ENCODE measurements around the gene TRIM25.

DNA sequence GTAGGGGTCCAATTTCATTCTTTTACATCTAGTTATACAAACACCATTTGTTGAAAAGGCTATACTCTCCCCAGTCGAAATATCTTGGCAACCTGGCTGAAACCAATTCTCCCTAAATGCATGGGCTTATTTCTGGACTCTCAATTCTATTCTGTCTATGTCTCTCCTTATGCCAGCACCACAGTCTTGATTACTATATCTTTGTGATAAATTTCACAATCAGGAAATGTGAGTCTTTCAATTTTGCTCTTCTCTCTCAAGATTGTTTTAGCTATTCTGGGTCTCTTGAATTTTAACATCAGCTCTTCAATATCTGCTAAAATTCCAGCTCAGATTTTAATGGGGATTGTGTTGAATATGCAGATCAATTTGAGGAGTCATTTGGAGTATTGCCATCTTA lies 5.9 kb upstream of the TRIM25 start:
- TF ChIP-seq, protein P1, sequence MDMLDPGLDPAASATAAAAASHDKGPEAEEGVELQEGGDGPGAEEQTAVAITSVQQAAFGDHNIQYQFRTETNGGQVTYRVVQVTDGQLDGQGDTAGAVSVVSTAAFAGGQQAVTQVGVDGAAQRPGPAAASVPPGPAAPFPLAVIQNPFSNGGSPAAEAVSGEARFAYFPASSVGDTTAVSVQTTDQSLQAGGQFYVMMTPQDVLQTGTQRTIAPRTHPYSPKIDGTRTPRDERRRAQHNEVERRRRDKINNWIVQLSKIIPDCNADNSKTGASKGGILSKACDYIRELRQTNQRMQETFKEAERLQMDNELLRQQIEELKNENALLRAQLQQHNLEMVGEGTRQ (IDR thresholded peaks at IDR 0.05; ENCODE audit: low read length): no peak
- no peak for TF ChIP-seq POLR2A (IDR thresholded peaks at IDR 0.05; ENCODE audit: control extremely low read depth in 1 of 2, low read depth in 2 of 2, low read length in 2 of 2)
- TF ChIP-seq, protein P2, sequence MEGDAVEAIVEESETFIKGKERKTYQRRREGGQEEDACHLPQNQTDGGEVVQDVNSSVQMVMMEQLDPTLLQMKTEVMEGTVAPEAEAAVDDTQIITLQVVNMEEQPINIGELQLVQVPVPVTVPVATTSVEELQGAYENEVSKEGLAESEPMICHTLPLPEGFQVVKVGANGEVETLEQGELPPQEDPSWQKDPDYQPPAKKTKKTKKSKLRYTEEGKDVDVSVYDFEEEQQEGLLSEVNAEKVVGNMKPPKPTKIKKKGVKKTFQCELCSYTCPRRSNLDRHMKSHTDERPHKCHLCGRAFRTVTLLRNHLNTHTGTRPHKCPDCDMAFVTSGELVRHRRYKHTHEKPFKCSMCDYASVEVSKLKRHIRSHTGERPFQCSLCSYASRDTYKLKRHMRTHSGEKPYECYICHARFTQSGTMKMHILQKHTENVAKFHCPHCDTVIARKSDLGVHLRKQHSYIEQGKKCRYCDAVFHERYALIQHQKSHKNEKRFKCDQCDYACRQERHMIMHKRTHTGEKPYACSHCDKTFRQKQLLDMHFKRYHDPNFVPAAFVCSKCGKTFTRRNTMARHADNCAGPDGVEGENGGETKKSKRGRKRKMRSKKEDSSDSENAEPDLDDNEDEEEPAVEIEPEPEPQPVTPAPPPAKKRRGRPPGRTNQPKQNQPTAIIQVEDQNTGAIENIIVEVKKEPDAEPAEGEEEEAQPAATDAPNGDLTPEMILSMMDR (IDR thresholded peaks at IDR 0.05; ENCODE audit: control extremely low read depth in 1 of 3, insufficient read depth in 1 of 3, low read depth in 1 of 3, low read length in 3 of 3): no peak

Data from H1 (cell line).